GM11168 (cell line): ENCODE data around the gene ATP8A2.

Source experiments
- in situ Hi-C: fragments of 300-500 bp; cut with MboI; formaldehyde crosslinking; loops from one replicate; pipeline ENCODE4 v1.12.0; 2022; ENCODE audit warnings: low sequenced_read_pairs; ENCODE audit not compliant: unreplicated experiment

ATP8A2 gene

DNA sequence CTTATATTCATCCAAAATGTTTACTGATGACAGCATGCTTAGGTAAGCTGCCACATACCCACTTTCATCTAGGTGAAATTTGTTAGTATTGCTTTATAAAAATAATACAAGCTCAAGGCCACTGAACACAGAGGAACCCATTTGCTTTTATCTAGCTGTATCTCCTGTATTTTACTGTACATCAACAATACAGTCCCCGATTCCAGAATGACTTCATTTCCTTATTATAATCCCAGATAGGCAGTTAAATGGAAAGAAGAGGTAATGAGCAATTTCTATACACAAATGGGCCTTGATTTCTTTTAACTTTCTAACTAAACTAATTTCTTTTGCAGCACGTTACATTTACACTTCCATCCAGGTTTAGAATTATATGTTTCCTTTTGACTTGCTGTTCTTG, 593.8 kb downstream of the ATP8A2 start:
- in situ Hi-C loops = no loop called here

DNA sequence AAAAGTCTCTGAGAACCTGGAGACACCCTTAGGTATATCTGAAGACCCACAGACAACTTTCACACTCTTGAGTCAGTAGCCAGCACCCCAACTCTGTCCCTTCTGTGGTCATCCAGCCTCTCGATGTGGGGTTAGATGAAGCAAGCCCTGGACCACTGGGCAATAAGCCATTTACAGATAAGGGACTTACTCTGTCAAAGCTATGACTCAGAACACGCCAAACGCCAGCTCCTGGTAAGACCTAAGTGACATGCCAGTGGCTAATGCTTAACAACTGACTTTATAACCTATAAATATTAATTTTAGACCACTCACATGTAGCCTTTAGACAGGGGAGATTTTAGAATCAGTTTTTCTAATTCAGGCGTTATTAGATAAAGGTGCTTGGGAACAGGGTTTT, 594.3 kb downstream of the ATP8A2 start:
- in situ Hi-C loops = no loop called here

DNA sequence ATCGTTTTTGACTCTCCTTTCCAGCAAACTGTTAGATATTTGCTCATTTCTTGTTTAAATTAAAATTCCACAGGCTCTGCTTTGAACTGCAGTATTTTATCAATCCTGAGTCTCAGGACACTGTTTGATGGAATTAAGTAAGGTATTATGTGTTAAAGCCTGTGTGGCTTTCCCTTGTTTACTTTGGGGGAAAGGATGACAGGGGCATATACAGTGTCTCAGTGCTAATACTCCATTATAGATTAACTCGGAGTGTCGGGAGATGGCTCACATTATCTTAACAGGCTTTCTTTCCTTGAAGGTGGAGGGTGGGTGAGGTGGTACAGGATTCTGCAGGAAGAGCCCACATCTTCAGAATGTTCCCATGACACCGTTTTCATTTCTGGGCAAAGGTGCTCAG, 595.4 kb downstream of the ATP8A2 start:
- in situ Hi-C loops = no loop called here

DNA sequence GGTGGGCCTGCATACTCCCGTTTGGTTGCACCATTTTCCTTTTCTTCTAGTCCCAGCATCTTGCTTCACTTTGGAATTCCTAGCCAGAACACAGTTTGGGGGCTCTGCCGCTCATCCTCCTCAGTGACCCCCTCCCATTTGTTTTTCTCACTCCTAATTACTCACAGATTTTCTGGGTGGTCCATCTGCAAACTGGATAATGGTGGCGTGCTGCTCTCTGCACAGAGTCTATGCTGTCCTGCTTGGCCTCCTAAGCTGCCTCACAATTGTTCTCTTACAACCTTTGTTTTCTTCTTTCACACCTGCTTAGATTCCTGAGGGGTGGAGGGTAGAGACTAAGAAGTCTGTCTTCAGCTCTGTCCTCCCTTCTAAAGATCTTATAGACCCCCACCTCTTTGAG, 599.3 kb downstream of the ATP8A2 start:
- in situ Hi-C loops = no loop called here

DNA sequence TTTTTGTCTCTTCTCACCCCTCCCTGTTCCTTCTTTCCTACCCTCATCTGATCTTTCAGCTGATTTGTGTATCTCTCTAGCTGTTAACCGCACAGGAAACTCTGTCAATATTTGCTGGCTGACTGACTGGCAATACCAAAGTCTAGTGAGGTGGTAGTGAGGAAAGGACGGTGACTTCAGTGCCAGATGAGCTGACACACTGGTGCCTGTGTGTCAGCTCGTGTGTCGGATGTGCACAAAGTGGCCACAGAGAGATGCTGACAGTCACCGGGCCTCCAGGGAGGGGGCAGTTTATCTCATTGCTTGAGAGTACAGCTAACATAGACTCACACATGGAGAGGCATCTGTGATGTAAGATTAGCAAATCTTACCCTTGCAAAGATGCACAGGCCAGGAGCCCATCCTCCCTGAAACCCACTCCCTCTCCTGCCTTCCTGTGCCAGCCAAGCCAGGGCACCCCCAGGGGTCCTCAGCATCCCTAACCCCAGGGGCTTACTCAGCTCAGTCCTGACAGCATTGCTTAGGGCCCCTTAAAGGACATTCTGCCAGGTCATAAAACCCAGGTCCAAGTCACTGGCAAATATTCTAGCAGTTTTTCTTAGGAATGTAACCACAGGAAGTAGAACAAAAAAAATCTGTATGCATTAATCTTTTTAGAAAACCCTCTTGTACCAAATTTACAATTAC, 599.8 kb downstream of the ATP8A2 start:
- in situ Hi-C loops = no loop called here

DNA sequence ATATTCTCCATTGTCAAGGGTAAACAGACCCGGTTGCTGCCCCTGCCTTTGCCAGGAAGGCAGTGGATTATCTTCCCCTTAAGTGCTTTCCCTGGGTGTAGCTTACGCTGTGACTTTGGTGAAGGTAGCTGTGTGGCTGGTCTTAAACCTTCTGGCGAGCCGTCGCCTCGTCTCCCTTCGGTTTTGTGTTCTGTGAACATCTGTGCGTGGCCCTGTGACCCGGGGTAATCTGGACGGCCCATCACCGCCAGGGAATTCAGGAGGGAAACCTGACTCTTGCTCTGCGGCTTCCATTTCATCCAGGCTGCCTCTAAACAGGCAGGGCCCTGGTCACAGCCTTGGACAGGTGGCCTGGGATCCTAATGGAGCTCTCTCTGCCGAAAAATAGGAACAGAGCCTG, 601.3 kb downstream of the ATP8A2 start:
- in situ Hi-C loops = no loop called here

DNA sequence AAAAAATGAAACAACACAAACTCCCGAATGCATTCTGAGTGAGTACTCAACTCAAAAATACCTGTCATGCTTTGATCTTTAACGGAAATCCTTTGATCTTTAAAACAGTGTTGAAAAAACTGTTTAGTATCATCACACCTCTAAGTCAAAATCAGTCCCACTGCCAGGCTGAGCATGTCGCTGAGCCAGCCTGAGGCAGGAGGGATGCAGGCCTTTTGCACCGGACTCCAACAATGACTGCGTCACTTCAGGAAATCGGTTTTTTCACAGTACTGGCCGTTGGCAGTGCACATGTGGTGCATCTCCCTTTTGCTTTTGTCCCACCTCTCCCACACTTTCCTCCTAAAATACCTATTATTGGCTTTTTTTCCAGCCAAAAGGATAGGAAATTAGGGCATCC, 601.8 kb downstream of the ATP8A2 start:
- in situ Hi-C loops = no loop called here

DNA sequence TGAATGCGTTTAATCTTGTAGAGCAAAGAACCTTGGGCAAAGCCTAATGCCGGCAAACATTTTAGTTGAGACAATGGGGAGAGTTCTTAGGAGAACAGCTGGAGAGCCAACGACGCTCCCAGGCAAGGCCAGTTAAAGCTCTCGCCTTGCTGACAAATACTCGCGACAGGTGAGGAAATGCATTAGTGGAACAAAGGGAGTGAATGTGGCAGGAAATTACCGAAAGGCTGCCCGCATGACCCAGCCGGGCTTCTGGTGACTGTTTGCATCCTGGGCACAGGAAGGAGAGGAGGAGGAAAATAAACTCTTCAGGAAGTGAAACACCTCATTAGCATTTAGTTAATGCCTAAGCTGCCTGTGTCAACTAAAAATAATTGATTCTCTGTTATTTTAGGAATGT, 605.4 kb downstream of the ATP8A2 start:
- in situ Hi-C loops = no loop called here

DNA sequence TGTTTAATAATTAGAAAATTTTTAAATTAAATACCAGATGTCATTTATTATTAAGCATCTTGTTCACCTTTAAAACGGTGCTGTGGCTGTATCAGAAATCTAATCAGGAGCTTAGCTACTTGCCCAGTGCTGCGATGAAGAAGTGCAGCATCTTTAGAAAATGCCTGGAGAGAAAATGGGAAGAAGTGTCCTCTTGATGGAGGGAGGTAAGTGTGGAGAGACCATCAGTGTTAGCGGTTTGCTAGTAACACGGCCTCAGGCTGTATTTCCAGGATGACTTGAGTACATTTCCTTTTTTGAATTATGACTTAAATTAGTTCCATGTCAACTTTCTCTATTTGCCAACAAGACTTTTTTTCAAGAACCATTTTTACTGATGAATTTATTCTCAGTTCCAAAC, 605.9 kb downstream of the ATP8A2 start:
- in situ Hi-C loops = no loop called here

DNA sequence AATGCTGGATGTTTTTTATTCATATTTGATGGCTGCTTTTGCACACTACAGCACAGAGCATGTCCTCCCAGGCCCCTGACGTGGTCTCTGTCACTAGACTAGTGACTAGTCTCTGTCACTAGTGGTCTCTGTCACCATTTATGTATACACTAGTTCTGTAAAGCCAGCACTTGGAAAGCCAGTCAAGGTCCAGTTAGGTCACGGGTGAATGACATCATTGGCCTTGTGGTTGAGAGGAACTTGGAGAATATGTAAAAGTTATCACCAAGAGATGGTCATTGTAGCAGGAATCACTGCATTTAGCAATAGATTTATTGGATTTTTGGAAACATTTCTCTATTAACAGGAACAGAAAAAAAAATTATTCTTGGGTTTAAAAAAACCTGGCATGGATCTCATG, 607.2 kb downstream of the ATP8A2 start:
- in situ Hi-C loops = no loop called here

DNA sequence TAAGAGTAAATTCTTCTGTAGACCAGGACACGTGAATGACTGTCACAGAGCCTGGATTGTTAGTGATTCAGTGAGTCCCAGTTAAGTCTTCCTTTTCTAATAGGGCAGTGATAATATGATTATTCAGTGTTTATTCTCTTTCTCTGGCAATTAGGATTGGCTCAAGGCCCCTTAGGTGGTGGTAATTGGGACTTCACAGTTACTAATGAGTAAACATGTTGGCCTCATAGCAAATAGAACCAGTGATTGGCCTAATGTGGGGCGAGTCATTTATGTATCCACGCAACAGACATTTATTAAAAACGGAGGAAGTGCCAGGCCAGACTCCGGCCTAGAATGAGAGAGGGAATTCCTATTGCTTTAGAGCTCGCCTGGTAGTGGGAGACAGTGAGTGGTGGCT, 607.6 kb downstream of the ATP8A2 start:
- in situ Hi-C loops = no loop called here

DNA sequence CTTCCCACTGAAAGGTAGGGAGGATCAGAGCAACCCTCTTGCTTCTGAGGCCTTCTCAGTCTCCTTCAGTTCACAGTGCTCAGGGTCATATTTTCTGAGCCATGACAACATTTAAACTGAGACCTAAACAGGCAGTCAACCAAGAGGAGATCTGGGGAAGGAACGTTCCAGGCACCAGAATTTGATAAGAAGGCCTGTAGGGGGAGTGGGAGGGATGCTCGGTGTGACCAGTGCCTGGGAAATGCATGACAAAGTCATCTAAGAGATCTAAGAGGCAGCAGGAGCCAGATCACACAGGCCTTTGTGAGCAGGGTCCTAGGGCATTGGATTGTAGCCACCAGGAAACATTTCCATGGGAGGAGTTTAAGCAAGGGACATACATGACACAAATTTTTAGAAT, 608.5 kb downstream of the ATP8A2 start:
- in situ Hi-C loops = no loop called here

DNA sequence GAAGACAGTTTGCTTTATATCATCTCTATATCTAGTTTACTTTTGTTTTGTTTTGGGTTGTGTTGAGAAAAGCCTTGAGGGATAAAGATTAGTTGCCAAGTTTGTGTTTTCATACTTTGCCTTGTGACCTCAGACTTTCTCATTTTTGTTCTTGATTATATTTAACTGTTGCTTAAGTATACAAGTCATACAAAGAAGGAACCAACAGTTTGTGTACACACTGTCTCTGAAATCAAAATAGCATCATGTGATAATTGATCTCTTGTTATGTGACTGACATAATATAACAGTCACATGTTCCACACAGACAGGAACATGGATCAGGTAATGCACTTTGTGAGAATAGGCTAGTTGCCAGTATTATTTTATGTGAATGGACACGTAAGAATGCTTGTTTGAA, 609.3 kb downstream of the ATP8A2 start:
- in situ Hi-C loops = no loop called here

DNA sequence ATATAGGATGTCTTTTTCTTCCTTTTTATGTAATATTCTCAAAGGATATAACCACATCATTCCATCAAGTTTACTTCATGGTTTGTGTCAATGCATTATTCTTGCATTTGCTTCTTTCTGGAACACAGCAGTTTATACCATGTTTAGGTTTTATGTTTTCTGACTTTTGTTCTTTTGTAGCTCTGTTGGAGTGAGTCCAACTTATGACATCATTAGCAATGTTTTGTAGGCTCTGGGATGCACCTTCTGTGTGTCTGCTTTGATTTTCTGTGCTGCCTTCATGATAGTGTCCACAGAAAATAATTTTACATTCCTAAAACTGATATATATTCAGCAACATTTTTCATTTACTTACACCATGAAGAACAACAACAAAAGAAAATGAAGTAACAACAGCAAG, 611.1 kb downstream of the ATP8A2 start:
- in situ Hi-C loops = no loop called here

DNA sequence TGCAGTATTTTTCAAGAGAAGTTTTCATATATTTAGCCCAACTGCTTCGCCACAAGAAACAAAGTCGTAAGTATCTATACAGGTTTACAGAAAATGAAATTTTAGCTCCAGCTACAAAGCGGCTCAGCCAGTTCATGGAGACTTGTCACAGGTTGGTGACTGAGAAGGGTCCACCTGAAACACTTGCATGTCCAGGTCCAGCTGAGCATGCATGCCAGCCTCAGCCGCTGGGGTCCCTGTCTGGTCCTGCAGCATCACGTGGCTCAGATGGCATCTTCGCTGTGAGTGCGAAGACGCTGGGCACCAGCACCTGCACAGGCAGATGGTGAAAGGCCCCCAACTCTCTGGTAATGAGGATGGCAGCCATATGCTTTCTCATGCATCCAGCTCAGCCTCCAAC, 616.2 kb downstream of the ATP8A2 start:
- in situ Hi-C loops = no loop called here

DNA sequence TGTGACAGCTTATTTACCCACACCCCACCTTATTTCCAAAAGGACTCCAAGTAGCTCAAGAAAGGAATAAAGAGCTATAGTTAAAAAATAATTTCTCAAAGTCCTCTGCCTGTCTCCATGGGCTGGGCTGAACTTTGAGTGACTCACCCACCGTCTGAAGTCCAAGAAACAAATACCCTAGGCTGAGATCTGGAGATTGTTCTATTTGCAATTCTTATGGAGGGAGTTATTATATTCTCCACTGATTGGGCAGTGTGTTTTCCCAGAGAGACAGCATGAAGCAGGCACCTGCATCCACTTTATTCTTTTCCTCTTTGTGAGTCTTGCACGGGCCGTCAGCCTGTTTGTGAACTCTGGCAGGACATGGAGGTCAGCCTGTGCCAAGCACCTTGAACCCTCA, 616.9 kb downstream of the ATP8A2 start:
- in situ Hi-C loops = no loop called here

DNA sequence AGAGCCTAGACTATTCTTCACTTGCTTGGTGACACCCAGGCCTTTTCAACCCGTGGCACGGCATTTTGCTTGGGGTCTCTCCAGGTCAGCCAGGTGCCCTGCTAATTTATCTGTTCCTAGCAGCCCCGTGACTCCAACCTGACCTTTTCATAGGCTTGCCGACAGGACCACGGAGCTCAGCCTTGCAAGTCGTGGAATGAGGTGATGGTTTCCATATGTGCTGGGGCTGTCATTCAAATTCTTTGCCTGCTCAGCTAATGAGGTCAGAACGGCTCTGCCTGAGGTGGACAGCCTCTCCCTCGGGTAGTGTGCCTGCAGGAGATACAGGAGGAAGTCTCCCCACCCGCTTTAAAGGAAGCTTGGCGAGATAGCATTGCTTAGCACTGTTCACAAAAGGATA, 619.0 kb downstream of the ATP8A2 start:
- in situ Hi-C loops = no loop called here

DNA sequence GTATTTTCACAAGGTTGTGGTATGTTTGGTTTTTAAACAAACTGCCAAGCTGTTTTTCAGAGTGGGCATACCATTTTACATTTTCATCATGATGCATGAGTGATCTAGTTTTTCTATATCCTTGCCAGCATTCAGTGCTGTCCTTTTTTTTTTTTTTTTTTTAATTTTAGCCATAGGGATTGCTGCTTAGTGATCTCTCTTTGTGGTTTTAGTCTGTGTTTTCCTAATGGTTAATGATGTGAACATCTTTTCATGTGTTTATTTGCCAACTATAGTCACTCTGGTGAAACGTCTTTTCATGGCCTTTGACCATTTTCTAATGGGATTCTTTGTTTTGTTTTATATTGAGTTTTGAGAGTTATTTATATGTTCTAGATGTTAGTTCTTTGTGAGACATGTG, 620.3 kb downstream of the ATP8A2 start:
- in situ Hi-C loops = no loop called here

DNA sequence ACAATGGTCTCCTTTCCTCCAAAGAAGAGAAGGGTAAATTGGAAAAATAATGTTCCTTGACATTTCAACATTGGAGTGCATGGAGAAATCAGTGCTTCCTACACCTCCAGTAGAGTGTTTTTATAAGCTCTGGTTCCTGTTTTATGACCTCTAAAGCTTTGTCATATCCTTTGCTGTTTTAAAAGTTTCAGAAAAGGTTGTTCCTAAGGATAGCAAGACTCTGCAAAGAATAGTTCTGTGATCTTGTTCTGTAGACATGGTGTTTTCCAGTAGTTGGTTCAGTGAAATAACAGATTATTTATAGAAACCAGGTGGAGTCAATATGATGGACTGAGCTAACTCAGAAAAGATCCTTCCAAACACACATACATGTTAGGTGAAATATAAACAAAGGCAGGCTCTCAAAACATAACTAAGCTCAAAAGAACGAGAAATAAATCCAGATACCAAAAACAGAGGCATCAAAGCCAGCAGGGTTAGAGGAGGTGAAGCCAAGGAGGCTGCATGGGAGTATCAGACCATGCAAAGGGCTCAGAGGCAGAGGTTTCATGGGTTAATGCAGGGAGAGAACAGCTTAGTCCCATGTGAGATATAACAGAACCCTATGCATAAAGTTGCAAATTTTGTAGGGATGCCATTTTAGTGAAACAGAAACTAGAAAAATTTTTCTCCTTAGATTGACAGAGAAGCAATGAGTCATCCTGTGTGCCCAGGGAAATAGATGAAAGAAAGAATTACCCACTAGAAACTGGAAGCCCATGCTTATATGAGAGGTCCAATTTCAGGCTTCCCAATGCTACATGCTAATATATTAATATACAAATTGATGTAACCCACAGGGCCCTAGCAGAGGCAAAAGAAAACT, 635.7 kb downstream of the ATP8A2 start:
- in situ Hi-C loops = no loop called here

DNA sequence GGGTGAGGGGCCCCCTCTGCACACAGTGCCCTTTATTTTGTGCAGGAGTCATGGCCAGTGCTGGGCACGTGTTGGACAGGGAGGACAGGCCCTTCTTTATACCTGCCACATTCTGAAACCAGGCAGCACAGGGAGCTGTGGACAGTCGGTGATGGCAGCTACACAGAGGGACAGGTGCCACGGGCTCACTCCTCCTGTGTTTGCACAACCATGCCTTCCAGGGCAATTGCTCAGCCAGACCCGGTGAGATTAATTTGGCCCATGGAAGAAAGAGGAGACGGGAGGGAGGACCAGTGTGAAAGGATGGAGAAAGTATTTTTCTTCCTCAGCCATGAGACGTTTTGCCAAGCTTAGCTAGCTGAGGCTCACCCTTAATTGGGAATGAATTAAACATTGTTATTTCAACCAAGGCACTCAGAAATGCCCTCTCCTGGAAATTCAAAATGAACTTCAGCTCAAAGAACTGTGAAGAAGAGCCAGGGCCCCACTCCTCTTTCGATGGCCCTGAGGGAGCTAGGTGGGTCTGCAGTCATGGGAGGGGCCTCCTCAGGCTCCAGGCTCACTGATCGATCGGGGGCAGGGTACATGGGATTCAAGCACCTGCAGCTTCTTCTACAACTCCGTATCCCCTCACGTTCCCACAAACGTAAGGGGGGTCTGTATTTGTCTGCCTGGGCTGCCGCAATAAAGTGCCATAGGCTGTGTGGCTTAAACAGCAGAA, 638.9 kb downstream of the ATP8A2 start:
- in situ Hi-C loops = no loop called here

DNA sequence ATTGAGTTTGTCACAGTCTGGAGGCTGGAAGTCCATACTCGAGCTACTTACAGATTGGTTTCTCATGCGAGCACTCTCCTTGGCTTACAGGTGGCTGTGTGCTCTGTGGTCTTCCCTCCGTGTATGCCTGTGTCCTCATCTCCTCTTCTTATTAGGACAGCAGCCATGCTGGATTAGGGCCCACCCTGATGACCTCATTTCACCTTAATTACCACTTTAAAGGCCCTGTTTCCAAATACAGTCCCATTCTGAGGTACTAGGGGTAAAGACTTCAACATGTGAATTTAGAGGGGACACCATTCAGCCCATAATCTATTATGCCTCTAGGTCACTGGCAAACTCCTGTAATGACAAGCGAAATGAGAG, 639.4 kb downstream of the ATP8A2 start:
- in situ Hi-C loops = no loop called here
